Measurements from ENCODE around the gene PLAAT1.
A peak's percentile ranks its signal among the peaks of the same experiment; 100 is the strongest.

Gene PLAAT1

GRCh38 chr3:193240850-193241706 lies at the start of gene PLAAT1:
PLAAT1 (plus strand) TSS chr3:193241222; CDS start chr3:193255651, 14,429 bp downstream.
- DNase-seq, result peak; percentile 42 to 60

GRCh38 chr3:193194371-193194770 lies 46.7 kb upstream of the PLAAT1 start:
- DNase-seq, result no peak

GRCh38 chr3:193196746-193197145 lies 44.3 kb upstream of the PLAAT1 start:
- no peak for DNase-seq

GRCh38 chr3:193207290-193208273 lies 33.4 kb upstream of the PLAAT1 start:
- DNase-seq, result peak; percentile 35 to 42

- DNase-seq, result no peak
These were observed 30.4 kb upstream of the PLAAT1 start for GRCh38 chr3:193210618-193211017.

GRCh38 chr3:193211173-193211572 lies 29.8 kb upstream of the PLAAT1 start:
- DNase-seq, result no peak

GRCh38 chr3:193211984-193212383 lies 29.0 kb upstream of the PLAAT1 start:
- no peak for DNase-seq

GRCh38 chr3:193212844-193213243 lies 28.2 kb upstream of the PLAAT1 start:
- DNase-seq, result no peak

GRCh38 chr3:193214445-193214844 lies 26.6 kb upstream of the PLAAT1 start:
- no peak for DNase-seq

GRCh38 chr3:193225302-193226125 lies 15.5 kb upstream of the PLAAT1 start:
- DNase-seq, result no peak

- no peak for DNase-seq
These were observed 12.8 kb upstream of the PLAAT1 start for GRCh38 chr3:193228206-193228605.

GRCh38 chr3:193229851-193230420 lies 11.1 kb upstream of the PLAAT1 start:
- no peak for DNase-seq

- no peak for DNase-seq
These were observed 10.4 kb upstream of the PLAAT1 start for GRCh38 chr3:193230610-193231009.

GRCh38 chr3:193231201-193231600 lies 9.8 kb upstream of the PLAAT1 start:
- DNase-seq, result no peak

- DNase-seq, result no peak
These were observed 4.4 kb upstream of the PLAAT1 start for GRCh38 chr3:193236599-193236998.

GRCh38 chr3:193237030-193237429 lies 4.0 kb upstream of the PLAAT1 start:
- no peak for DNase-seq

- DNase-seq, result no peak
These were observed 579 bp upstream of the PLAAT1 start for GRCh38 chr3:193240436-193240849.

- DNase-seq, result no peak
These were observed 694 bp downstream of the PLAAT1 start for GRCh38 chr3:193241716-193242115.

GRCh38 chr3:193243571-193243970 lies 2.5 kb downstream of the PLAAT1 start:
- DNase-seq, result no peak

GRCh38 chr3:193248848-193249468 lies 7.9 kb downstream of the PLAAT1 start:
- no peak for DNase-seq

GRCh38 chr3:193250492-193250891 lies 9.5 kb downstream of the PLAAT1 start:
- no peak for DNase-seq

Data from SHP77 (cell line).